Mammary epithelial cell (primary cell): ENCODE results near the gene ATP5F1D.

Source experiments
- EZH2 ChIP-seq: IDR thresholded peaks from 2 replicates; pipeline ENCODE4 v1.6.1; 2012; ENCODE audit warnings: low read length, inconsistent platforms, borderline replicate concordance
- TF ChIP-seq, protein P1 (sequence below), 2 donors: IDR thresholded peaks in 1 of 2; conservative IDR thresholded peaks in 1 of 2; 2 replicates each; pipeline ENCODE4 v1.5.1; 2011 to 2012; ENCODE audit warnings: inconsistent platforms in 2 of 2, low read length in 2 of 2, mild to moderate bottlenecking in 2 of 2, control low read depth in 1 of 2, low read depth in 1 of 2; ENCODE audit not compliant: insufficient read depth in 1 of 2; ENCODE audit errors: extremely low read depth in 1 of 2

DNA sequence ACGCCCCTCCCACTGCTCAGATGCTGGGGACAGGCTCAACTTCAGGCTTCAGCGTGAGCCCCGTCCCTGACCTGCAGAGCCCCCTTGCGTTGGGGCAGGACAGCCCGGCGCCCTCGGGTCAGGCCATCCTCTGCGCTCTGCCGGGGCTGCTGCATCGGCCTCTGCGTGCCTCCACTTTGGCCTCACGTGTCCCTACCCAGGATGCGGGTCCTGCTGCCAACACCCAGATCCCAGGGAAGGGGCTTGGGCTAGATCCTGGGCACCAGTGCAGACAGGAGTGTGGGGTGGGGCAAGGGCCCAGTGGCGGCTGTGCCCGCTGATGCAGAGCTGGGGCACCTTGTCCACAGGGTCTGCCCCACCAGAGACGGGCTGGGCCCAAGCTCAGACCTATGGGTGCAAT is 16.7 kb upstream of the ATP5F1D start:
- TF ChIP-seq, protein P1, sequence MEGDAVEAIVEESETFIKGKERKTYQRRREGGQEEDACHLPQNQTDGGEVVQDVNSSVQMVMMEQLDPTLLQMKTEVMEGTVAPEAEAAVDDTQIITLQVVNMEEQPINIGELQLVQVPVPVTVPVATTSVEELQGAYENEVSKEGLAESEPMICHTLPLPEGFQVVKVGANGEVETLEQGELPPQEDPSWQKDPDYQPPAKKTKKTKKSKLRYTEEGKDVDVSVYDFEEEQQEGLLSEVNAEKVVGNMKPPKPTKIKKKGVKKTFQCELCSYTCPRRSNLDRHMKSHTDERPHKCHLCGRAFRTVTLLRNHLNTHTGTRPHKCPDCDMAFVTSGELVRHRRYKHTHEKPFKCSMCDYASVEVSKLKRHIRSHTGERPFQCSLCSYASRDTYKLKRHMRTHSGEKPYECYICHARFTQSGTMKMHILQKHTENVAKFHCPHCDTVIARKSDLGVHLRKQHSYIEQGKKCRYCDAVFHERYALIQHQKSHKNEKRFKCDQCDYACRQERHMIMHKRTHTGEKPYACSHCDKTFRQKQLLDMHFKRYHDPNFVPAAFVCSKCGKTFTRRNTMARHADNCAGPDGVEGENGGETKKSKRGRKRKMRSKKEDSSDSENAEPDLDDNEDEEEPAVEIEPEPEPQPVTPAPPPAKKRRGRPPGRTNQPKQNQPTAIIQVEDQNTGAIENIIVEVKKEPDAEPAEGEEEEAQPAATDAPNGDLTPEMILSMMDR (conservative IDR thresholded peaks at IDR 0.05 in 1 of 2, IDR thresholded peaks at IDR 0.05 in 1 of 2; ENCODE audit: extremely low read depth in 1 of 2, insufficient read depth in 1 of 2, low read depth in 1 of 2, low read length in 2 of 2), result no peak
- TF ChIP-seq EZH2, result no peak
